Epithelial cell of proximal tubule (primary cell): ENCODE measurements around the gene C3. TPM values are rescaled to one million over a fixed set of nuclear protein-coding genes. Genes with fewer than 3 reads are reported as not detected.
"Not testable (repeated sequence)": the region's sequence is repeated elsewhere in the genome, so short reads cannot be mapped to it uniquely, and the experiment has no call there.

Source experiments
- DNase-seq: peaks from one replicate; pipeline ENCODE4 v3.0.0-alpha.2; 2011; ENCODE audit warnings: low read depth
- H3K4me3 ChIP-seq: 2 replicates; pipeline ENCODE4 v1.5.1; 2011; ENCODE audit warnings: low read depth, mild to moderate bottlenecking, low read length
- CTCF ChIP-seq: conservative IDR thresholded peaks from 2 replicates; pipeline ENCODE4 v1.5.1; 2012; ENCODE audit warnings: low read depth, mild to moderate bottlenecking, low read length
- total RNA-seq: library from RNA; depleted of rRNA; stranded (reverse); fragments of >200 nt; gene quantifications from 2 replicates; pipeline ENCODE4 v1.2.3, GENCODE V29; 2015

C3 gene
- total RNA-seq, 1 donor from 2014 or later: 10.0 TPM

DNA sequence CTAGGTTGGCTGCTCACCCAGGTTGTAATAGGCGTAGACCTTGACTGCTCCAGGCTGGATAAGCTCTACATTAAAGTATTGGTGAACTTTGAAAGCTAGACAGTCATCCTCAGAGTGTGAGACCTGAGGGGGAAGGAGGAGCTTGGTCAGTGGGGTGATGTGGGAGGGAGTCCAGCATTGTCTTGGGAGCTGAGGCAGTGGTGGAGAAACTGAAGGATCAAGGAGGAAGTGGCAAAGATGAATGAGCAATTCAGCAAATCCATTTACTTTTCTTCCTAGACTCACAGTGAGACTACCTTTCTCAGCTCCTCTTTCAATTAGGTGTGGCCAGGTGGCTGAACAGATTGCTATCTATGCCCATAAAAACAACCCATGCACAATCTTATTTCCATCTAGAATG is 40.3 kb downstream of the C3 start:
- no peak for DNase-seq

DNA sequence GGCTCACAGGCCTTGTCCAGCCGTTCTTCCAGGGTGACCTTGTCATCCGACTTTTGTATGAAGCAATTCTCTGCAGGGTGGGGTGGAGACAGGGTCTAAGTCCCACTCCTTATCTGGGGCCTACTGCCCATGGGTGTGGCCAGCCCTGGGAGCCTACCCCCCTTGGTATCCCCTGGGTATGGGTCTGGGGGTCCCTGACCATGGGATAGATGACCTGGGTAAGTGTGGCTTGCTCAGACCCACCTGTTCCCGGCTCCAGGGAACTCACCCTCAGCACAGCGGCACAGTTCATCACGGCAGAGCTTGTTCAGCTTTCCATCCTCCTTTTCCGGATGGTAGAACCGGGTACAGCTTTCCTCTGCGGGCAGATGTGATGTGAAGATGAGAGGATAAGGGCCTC is 41.3 kb downstream of the C3 start:
- H3K4me3 ChIP-seq: no peak overlapping the region
- no peak for DNase-seq
- TF ChIP-seq CTCF: no peak

More for the DNA sequence above, 40.3 kb downstream of the C3 start:
- TF ChIP-seq CTCF: no peak
- no peak overlapping the region for H3K4me3 ChIP-seq

DNA sequence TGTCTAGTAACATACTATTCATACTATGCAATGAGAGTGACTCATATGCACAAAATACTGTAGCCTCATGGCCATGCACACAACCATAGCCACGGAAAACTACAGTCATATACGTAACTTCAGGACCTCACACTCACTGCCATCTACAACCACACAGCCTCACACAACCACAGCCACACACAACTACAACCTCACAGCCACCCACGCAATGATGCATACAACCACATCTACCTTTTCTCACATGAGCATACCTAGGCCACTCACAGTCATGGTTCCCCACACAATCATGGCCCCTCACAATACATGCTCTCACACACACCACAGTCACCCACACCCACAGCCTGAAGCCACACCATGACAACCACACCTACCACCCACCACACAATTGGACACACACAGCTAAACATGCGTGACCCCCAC is 41.8 kb downstream of the C3 start:
- H3K4me3 ChIP-seq: no peak overlapping the region
- DNase-seq: no peak
- TF ChIP-seq CTCF: no peak

- no peak overlapping the region for H3K4me3 ChIP-seq
- no peak for TF ChIP-seq CTCF
- DNase-seq: no peak
Observed at GRCh38 chr19:6677883-6678689, 42.4 kb downstream of the C3 start.

GRCh38 chr19:6677495-6677882 is 43.0 kb downstream of the C3 start:
- DNase-seq: no peak
- no peak for TF ChIP-seq CTCF
- H3K4me3 ChIP-seq: no peak overlapping the region

DNA sequence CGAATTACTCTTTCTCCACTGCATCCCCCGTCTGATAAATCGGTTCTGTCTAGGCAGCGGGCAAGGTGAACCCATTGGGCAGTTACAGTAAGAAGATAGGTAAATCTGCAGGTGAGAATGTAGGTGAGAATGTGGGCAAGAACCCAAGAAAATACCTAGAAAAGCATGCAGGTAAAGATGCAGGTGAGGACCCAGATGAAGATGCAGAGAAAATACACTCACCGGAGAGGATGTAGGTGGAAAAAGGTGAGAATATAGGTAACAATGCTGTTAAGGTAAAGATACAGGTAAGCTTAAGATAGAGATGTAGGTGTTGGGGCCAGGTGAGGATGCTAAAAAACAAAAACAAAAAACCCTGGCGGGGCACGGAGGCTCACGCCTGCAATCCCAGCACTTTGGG is 44.2 kb downstream of the C3 start:
- H3K4me3 ChIP-seq: no peak overlapping the region
- DNase-seq: no peak
- TF ChIP-seq CTCF: no peak

- no peak for DNase-seq
- TF ChIP-seq CTCF: no peak
- H3K4me3 ChIP-seq: no peak overlapping the region
Observed at GRCh38 chr19:6674868-6675305, 45.6 kb downstream of the C3 start.

- H3K4me3 ChIP-seq, DNase-seq: not testable (repeated sequence)
Observed at GRCh38 chr19:6674408-6674807, 46.0 kb downstream of the C3 start.
